Measurements from ENCODE around the gene BCKDHA.

DNA sequence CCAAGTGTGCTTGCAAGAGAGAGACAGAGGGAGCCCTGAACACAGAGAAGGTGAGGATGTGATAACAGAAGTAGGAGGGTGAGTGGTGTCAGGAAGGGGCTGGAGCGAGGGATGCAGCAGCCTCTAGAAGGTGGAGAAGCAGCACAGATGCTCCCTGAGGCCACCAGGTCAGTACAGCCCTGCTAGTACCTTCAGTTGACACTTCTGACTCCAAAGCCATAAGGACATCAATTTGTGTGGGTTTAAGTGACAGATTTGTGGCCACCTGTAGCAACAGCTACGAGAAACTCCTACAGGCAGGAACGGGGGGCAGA is 52.2 kb downstream of the BCKDHA start:
- no peak for TF ChIP-seq TARDBP (IDR thresholded peaks at IDR 0.05)
- no peak for TF ChIP-seq ARNT (IDR thresholded peaks at IDR 0.05)
